H1 (cell line): ENCODE data around the gene C5orf24. TPM values are rescaled to one million over a fixed set of nuclear protein-coding genes. Genes with fewer than 3 reads are reported as not detected.

Source experiments
- CTCF ChIA-PET: fragments of 300-600 bp; sonication (Branson Sonifier 250); formaldehyde crosslinking; loops from one replicate; lab custom pipeline; 2021; ENCODE audit not compliant: partially characterized antibody; lab: Charles Lee
- POLR2A ChIA-PET: fragments of 300-600 bp; sonication (Branson Sonifier 250); formaldehyde crosslinking; loops from one replicate; lab custom pipeline; 2021; ENCODE audit warnings: inconsistent platforms; ENCODE audit not compliant: partially characterized antibody; lab: Charles Lee
- DNase-seq, 2 experiments: peaks; one replicate each; pipeline versions ENCODE4 v3.0.0 to v3.0.0-alpha.2; 2010 to 2022; ENCODE audit warnings: low spot score in 2 of 2, low read depth in 1 of 2, mixed read lengths in 1 of 2
- FAIRE-seq: peaks from 2 replicates; lab custom pipeline; 2011; peaks lifted over from hg19 to GRCh38; lab: Jason Lieb, UNC
- H2AFZ ChIP-seq: 2 replicates; pipeline ENCODE4 v1.8.1; 2012; ENCODE audit warnings: low read length, inconsistent platforms
- H2AK5ac ChIP-seq: 2 replicates; pipeline ENCODE4 v1.6.1; 2013; ENCODE audit warnings: low read depth, low read length
- H2BK120ac ChIP-seq: replicated peaks from 2 replicates; pipeline ENCODE3; 2013; ENCODE audit warnings: low read depth, low read length, inconsistent platforms
- H2BK12ac ChIP-seq: 2 replicates; pipeline ENCODE4 v1.6.1; 2013; ENCODE audit warnings: low read depth, low read length
- H2BK15ac ChIP-seq: 2 replicates; pipeline ENCODE4 v1.6.1; 2013; ENCODE audit warnings: low read length
- H2BK20ac ChIP-seq: 2 replicates; pipeline ENCODE4 v1.6.1; 2013; ENCODE audit warnings: low read length
- H2BK5ac ChIP-seq: 2 replicates; pipeline ENCODE4 v1.6.1; 2013; ENCODE audit warnings: low read depth, low read length
- H3K14ac ChIP-seq: 2 replicates; pipeline ENCODE4 v1.6.1; 2013; ENCODE audit warnings: inconsistent platforms; ENCODE audit not compliant: insufficient read length
- H3K18ac ChIP-seq: 2 replicates; pipeline ENCODE4 v1.6.1; 2013; ENCODE audit warnings: low read length; ENCODE audit errors: extremely low read depth
- H3K23ac ChIP-seq: 2 replicates; pipeline ENCODE4 v1.6.1; 2013; ENCODE audit warnings: inconsistent platforms; ENCODE audit not compliant: insufficient read length
- H3K23me2 ChIP-seq: 2 replicates; pipeline ENCODE4 v1.6.1; 2013; ENCODE audit warnings: low read depth, low read length
- H3K27ac ChIP-seq: 2 replicates; pipeline ENCODE4 v1.6.1; 2011; ENCODE audit warnings: low read depth, low read length, inconsistent platforms
- H3K27me3 ChIP-seq, 4 experiments: replicated peaks in 1 of 4; 1 replicate in 1 of 4; 2 replicates in 3 of 4; pipeline versions ENCODE4 v1.6.1 to v1.8.1; 2011 to 2013; ENCODE audit warnings: low read length in 3 of 4, mild to moderate bottlenecking in 3 of 4, inconsistent platforms in 2 of 4, mixed read lengths in 2 of 4, moderate library complexity in 1 of 4; ENCODE audit not compliant: control insufficient read depth in 3 of 4, insufficient read depth in 3 of 4; ENCODE audit errors: extremely low read depth in 1 of 4
- H3K36me3 ChIP-seq, 4 experiments: 2 replicates each; pipeline versions ENCODE4 v1.6.1 to v1.8.1; 2011 to 2013; ENCODE audit warnings: mild to moderate bottlenecking in 4 of 4, low read length in 3 of 4, moderate library complexity in 2 of 4, control low read depth in 1 of 4, inconsistent platforms in 1 of 4; ENCODE audit not compliant: insufficient read depth in 4 of 4, control insufficient read depth in 2 of 4
- H3K4ac ChIP-seq: replicated peaks from 2 replicates; pipeline ENCODE3; 2013; ENCODE audit warnings: low read length, low read depth, mixed read lengths, inconsistent platforms; ENCODE audit not compliant: insufficient read length
- H3K4me1 ChIP-seq, 4 experiments: replicated peaks in 1 of 4; 1 replicate in 1 of 4; 2 replicates in 3 of 4; pipeline versions ENCODE4 v1.6.1 to v1.8.1; 2011 to 2013; ENCODE audit warnings: low read length in 3 of 4, inconsistent platforms in 2 of 4, mixed read lengths in 1 of 4; ENCODE audit not compliant: insufficient read depth in 4 of 4, control insufficient read depth in 3 of 4
- H3K4me2 ChIP-seq, 2 experiments: 2 replicates each; pipeline versions ENCODE4 v1.6.1 to v1.8.1; 2011 to 2013; ENCODE audit warnings: low read depth in 2 of 2, low read length in 2 of 2, control low read depth in 1 of 2, inconsistent platforms in 1 of 2, mild to moderate bottlenecking in 1 of 2; ENCODE audit not compliant: insufficient read depth in 1 of 2
- H3K4me3 ChIP-seq, 4 experiments: fragments of 200-600, 300-600 bp in 1 of 4; sonication (generic), shearing (Covaris generic), sonication (Bioruptor Twin) in 1 of 4; 2 replicates each; pipeline versions ENCODE4 v1.5.1 to v1.8.1; 2011 to 2016; ENCODE audit warnings: low read length in 4 of 4, low read depth in 3 of 4, control low read depth in 2 of 4, inconsistent platforms in 2 of 4, mild to moderate bottlenecking in 2 of 4, mixed read lengths in 1 of 4, moderate library complexity in 1 of 4; ENCODE audit not compliant: insufficient read depth in 2 of 4; ENCODE audit errors: extremely low read depth in 1 of 4
- H3K56ac ChIP-seq: replicated peaks from 2 replicates; pipeline ENCODE3; 2013; ENCODE audit warnings: low read depth, mild to moderate bottlenecking, mixed read lengths, low read length, inconsistent platforms; ENCODE audit not compliant: insufficient read length
- H3K79me1 ChIP-seq: 2 replicates; pipeline ENCODE4 v1.6.1; 2013; ENCODE audit warnings: low read depth, low read length, control low read depth
- H3K79me2 ChIP-seq, 2 experiments: 2 replicates each; pipeline versions ENCODE4 v1.6.1 to v1.8.1; 2012 to 2013; ENCODE audit warnings: low read length in 2 of 2, mild to moderate bottlenecking in 2 of 2, inconsistent platforms in 1 of 2; ENCODE audit not compliant: insufficient read depth in 2 of 2, control insufficient read depth in 1 of 2
- H3K9ac ChIP-seq, 4 experiments: replicated peaks in 1 of 4; 1 replicate in 1 of 4; 2 replicates in 3 of 4; pipeline versions ENCODE4 v1.6.1 to v1.8.1; 2011 to 2013; ENCODE audit warnings: low read depth in 3 of 4, low read length in 3 of 4, control low read depth in 2 of 4, mild to moderate bottlenecking in 2 of 4, moderate library complexity in 2 of 4, inconsistent platforms in 1 of 4; ENCODE audit errors: extremely low read depth in 1 of 4
- H3K9me3 ChIP-seq, 2 experiments: 2 replicates each; pipeline versions ENCODE4 v1.6.1 to v1.8.1; 2012 to 2013; ENCODE audit warnings: mild to moderate bottlenecking in 2 of 2, moderate library complexity in 2 of 2, control low read depth in 1 of 2, inconsistent platforms in 1 of 2, low read depth in 1 of 2, low read length in 1 of 2, mixed read lengths in 1 of 2; ENCODE audit not compliant: insufficient read depth in 2 of 2
- H4K20me1 ChIP-seq, 2 experiments: replicated peaks in 1 of 2; 2 replicates each; pipeline versions ENCODE3 to v1.8.1; 2011 to 2013; ENCODE audit warnings: inconsistent platforms in 2 of 2, low read length in 2 of 2, mild to moderate bottlenecking in 1 of 2; ENCODE audit not compliant: insufficient read depth in 2 of 2, control insufficient read depth in 1 of 2
- H4K5ac ChIP-seq: 2 replicates; pipeline ENCODE4 v1.6.1; 2013; ENCODE audit warnings: low read length, low read depth, mixed read lengths, inconsistent platforms; ENCODE audit not compliant: insufficient read length
- H4K8ac ChIP-seq: 2 replicates; pipeline ENCODE4 v1.8.0; 2013; ENCODE audit warnings: mild to moderate bottlenecking, moderate library complexity, low read length, inconsistent platforms; ENCODE audit not compliant: insufficient read depth; ENCODE audit errors: extremely low read depth
- H4K91ac ChIP-seq: replicated peaks from 2 replicates; pipeline ENCODE3; 2013; ENCODE audit warnings: low read length, mixed read lengths, inconsistent platforms; ENCODE audit not compliant: insufficient read length
- BCL11A ChIP-seq, 2 experiments: IDR thresholded peaks; one replicate each; pipeline ENCODE4 v1.6.1; 2011; ENCODE audit warnings: low read depth in 2 of 2, low read length in 2 of 2, mild to moderate bottlenecking in 2 of 2
- BRCA1 ChIP-seq: IDR thresholded peaks from 2 replicates; pipeline ENCODE4 v1.6.1; 2012; ENCODE audit warnings: low read depth, low read length, improper control_type of control experiment
- CBX8 ChIP-seq: fragments of 300-800, 300-1000 bp; sonication (generic); IDR thresholded peaks from 2 replicates; pipeline ENCODE4 v1.7.1; 2016; ENCODE audit warnings: low read depth, low read length, borderline replicate concordance
- HDAC6 ChIP-seq: IDR thresholded peaks from one replicate; pipeline ENCODE4 v1.7.1; 2012; ENCODE audit warnings: low read depth, mild to moderate bottlenecking, inconsistent platforms, low read length, moderate library complexity
- MAFK ChIP-seq: IDR thresholded peaks from 2 replicates; pipeline ENCODE4 v1.6.1; 2012; ENCODE audit warnings: low read depth, mild to moderate bottlenecking, improper control_type of control experiment, low read length
- RBBP5 ChIP-seq: IDR thresholded peaks from 2 replicates; pipeline ENCODE4 v1.7.1; 2012; ENCODE audit warnings: low read depth, mild to moderate bottlenecking, inconsistent platforms, low read length, moderate library complexity, borderline replicate concordance
- SAP30 ChIP-seq: fragments of 300-600 bp; sonication (generic); IDR thresholded peaks from 2 replicates; pipeline ENCODE4 v1.7.1; 2012; ENCODE audit warnings: low read length, moderate library complexity, mild to moderate bottlenecking, inconsistent platforms; ENCODE audit not compliant: insufficient read depth, insufficient replicate concordance
- TCF12 ChIP-seq: IDR thresholded peaks from 2 replicates; pipeline ENCODE4 v1.6.1; 2011; ENCODE audit warnings: low read depth, mild to moderate bottlenecking, low read length
- WGBS, 2 experiments: shearing (Covaris generic) in 1 of 2; methylation state at CpG; one replicate each; pipeline versions ENCODE4 v1.1.6 to v1.1.7; 2013 to 2015; ENCODE audit warnings: low lambda C conversion rate in 2 of 2, mixed read lengths in 2 of 2, inconsistent platforms in 1 of 2, low coverage in 1 of 2, missing lambda C conversion rate in 1 of 2; ENCODE audit not compliant: insufficient replicate concordance in 2 of 2, insufficient coverage in 1 of 2, insufficient read length in 1 of 2; ENCODE audit errors: extremely low coverage in 1 of 2, missing lambda C conversion rate in 1 of 2; 5-methylcytosine and 5-hydroxymethylcytosine counted together
- polyA plus RNA-seq, 7 experiments: library from polyadenylated mRNA; depleted of rRNA in 3 of 7; stranded (reverse) in 5 of 7; unstranded in 2 of 7; fragments of >200 nt in 5 of 7; fragments of 200-250 nt in 2 of 7; gene quantifications; 1 replicate in 5 of 7; 2 replicates in 1 of 7; 4 replicates in 1 of 7; pipeline versions ENCODE4 v1.2.1 to v1.2.3, GENCODE V29; 2011 to 2013; ENCODE audit warnings: missing spikeins in 2 of 7, mixed read lengths in 2 of 7
- total RNA-seq: library from RNA; stranded (reverse); fragmentation: NEBNext Ultra II Directional; extraction: Animal tissue kit (Norgen Biotek cat#: 25700); gene quantifications from 2 replicates; pipeline ENCODE4 v1.2.1, GENCODE V29; 2021

Gene C5orf24
- total and polyA plus RNA-seq, 2 of the 8 experiments (the other 6 are each of a cell fraction or from before 2014, with no cell fraction given): 11.1 to 20.2 TPM

DNA sequence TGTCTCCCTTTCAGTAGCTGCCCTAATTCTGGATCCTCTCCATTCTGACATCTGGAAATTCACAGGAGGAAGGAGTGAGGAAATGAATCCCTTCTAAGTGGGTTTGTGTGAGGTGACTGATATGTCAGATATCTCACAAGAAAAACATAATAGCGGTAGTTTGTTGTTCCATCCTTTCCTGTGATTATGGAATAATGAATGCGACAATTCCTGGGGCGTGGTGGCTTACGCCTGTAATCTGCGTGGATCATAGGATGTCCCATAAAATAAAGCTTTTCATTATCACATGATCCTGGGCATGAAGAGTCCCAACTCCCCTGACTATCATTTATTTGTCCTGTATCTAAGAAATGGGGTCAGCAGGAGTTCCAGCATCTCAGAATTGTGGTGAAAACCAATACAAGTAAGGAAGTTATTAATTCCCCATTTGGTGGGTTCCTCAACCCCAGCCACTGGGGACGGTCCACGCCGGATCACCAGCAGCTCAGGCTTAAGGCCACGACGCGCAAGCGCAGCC is 375 bp upstream of the C5orf24 start:
- H3K14ac ChIP-seq: no peak overlapping the region
- no peak overlapping the region for H4K91ac ChIP-seq
- peak overlapping the region; percentile 62 to 88 (median 72) for H3K4me3 ChIP-seq
- H3K79me1 ChIP-seq: no peaks in the 10 kb centered on the region
- 0 out of 2 replicates have a peak overlapping the region, but pooled peaks have one; percentile 66 for H3K27ac ChIP-seq
- no peaks in the 10 kb centered on the region for H4K20me1 ChIP-seq
- H3K56ac ChIP-seq: no peak overlapping the region
- FAIRE-seq: no peak
- H3K9ac ChIP-seq: peak overlapping the region; percentile 22 to 97 (median 80); a peak in 5 of 7 replicates
- ChIA-PET CTCF (interaction anchor here (0.7 to 1.4 kb wide), 4 partner anchors 8 to 72 kb away, joined by 3 to 5 read pairs (median 3); no protein-coding TSS in a partner anchor), POLR2A (interaction anchor here (0.7 to 2.5 kb wide), 17 partner anchors 9 to 107 kb away, joined by 3 to 17 read pairs (median 4); partner anchors contain the start of genes CAMLG, PCBD2 and TXNDC15)
- H2BK5ac ChIP-seq: peak overlapping the region; percentile 56; the same call in 1 of the 2 replicates
- H2BK15ac ChIP-seq: no peak overlapping the region
- H2BK20ac ChIP-seq: no peak overlapping the region
- no peak overlapping the region for H2AFZ ChIP-seq
- H3K36me3 ChIP-seq: peaks cover 0 to 5% (median 2%) of the 10 kb centered on the region in 4 experiments; a peak in 3 of 8 replicates
- no peak overlapping the region for H2BK120ac ChIP-seq
- no peak overlapping the region for H2BK12ac ChIP-seq
- H2AK5ac ChIP-seq: no peak overlapping the region; the same call in 1 of the 2 replicates
- H3K23me2 ChIP-seq: peaks cover 3% of the 10 kb centered on the region
- no peak overlapping the region for H4K5ac ChIP-seq
- H3K4me1 ChIP-seq: no peaks in the 10 kb centered on the region
- 0 out of 2 replicates have a peak overlapping the region, but pooled peaks have one; percentile 34 for H3K18ac ChIP-seq
- no peak overlapping the region for H3K23ac ChIP-seq
- peak overlapping the region; percentile 65 to 85 for H3K4me2 ChIP-seq
- no peak for TF ChIP-seq SAP30
- TF ChIP-seq MAFK: no peak
- no peak for TF ChIP-seq BRCA1
- no peak for TF ChIP-seq TCF12
- TF ChIP-seq HDAC6: no peak
- TF ChIP-seq CBX8: no peak
- TF ChIP-seq BCL11A (IDR thresholded peaks at IDR 0.05; ENCODE audit: low read depth in 2 of 2, low read length in 2 of 2): no peak
- TF ChIP-seq RBBP5: no peak
- 41% methylated on average over 12 of the region's 12 CpGs; no CpG with 5 or more reads in 1 of the 2 experiments for WGBS, 2 experiments
- H3K9me3 ChIP-seq: no peaks in the 10 kb centered on the region
- H4K8ac ChIP-seq: peak overlapping the region; percentile 92; the same call in 1 of the 2 replicates
- no peak for DNase-seq
- no peaks in the 10 kb centered on the region for H3K79me2 ChIP-seq
- H3K27me3 ChIP-seq: no peaks in the 10 kb centered on the region
- peak overlapping the region; percentile 44 for H3K4ac ChIP-seq
